ENCODE results near the gene HACE1. TPM values are rescaled to one million over a fixed set of nuclear protein-coding genes. Genes with fewer than 3 reads are reported as not detected.
A peak's percentile ranks its signal among the peaks of the same experiment; 100 is the strongest.

Gene HACE1
- total RNA-seq, 1 donor: 18.0 TPM

DNA sequence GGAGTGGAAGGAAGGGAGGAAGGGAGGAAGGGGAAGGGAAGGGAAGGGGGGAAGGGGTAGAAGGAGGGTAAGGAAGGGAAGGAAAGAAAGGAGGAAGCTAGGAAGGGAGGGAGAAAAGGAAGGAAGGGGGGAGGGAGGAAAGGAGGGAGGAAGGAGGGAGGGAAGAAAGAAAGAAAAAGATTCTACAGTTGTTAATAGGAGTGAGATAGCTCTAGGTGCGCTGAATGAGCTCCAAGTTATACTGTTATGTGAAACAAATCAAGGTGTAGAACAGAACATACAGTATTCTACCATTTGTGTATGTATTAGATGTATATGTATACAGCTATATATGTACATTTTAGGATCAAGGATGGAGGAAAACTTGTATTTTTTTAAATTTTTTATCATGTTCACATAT, 167.7 kb downstream of the HACE1 start:
- DNase-seq (ENCODE audit: low read depth in 2 of 3, low spot score in 2 of 3): no peak

DNA sequence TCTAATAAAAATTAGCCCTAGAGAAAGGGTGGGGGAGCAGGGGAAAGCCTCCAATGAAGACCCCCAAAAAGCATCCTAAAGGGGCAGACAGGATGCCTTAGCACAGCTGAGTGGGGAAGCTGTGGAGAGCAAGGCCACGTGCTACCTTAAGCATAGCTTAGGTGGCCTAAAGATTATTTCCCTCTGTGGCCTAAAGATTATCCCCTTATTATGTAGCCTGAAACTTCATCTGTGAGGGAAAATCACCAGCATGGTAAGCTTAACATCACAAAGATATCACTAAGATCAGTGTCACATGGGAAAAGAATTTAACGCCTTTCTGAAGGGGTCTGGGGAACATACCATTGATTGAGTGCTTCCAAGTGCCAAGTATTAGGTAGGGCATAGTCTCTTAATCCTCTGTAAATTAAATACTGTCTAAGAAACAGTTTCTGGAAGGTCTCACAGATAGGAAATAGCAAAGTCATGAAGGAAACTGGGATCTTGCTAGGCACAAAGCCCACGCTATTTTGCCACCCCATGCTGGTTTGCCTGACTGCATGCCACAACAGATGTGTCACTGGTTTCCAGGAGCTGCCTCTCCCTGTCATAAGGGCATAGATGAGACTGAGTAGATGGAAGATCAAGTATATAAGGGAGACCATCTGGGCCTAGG, 170.0 kb downstream of the HACE1 start:
- DNase-seq (ENCODE audit: low read depth in 2 of 3, low spot score in 2 of 3): no peak

DNA sequence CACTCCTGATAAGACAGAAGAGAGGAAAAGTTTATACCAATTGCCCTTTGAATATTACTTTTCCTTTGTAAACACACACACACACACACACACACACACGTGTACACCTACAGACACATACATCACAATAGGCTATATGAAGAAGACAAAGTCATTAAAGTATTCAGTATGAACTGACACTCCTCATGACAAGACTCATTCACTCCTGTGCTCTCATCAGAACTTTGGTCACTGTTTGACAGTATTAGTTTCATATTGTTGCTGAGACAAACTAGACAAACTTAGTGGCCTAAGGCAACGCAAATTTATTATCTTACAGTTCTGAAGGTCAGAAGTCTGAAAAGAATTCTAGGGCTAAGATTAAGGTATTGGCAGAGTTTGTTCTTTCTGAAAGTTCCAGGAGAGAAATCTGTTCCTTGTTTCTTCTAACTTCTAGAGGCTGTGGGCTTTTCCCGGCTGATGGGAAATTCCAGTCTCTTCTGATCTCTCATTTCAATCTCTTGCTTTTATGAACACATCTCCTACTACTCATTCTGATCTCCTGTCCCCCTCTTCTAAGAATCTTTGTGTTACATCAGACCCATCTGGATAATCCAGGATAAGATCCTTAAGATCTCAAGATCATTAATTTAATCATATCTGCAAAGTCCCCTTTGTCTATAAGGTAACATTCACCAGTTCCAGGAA, 171.3 kb downstream of the HACE1 start:
- no peak for DNase-seq (ENCODE audit: low read depth in 2 of 3, low spot score in 2 of 3)

DNA sequence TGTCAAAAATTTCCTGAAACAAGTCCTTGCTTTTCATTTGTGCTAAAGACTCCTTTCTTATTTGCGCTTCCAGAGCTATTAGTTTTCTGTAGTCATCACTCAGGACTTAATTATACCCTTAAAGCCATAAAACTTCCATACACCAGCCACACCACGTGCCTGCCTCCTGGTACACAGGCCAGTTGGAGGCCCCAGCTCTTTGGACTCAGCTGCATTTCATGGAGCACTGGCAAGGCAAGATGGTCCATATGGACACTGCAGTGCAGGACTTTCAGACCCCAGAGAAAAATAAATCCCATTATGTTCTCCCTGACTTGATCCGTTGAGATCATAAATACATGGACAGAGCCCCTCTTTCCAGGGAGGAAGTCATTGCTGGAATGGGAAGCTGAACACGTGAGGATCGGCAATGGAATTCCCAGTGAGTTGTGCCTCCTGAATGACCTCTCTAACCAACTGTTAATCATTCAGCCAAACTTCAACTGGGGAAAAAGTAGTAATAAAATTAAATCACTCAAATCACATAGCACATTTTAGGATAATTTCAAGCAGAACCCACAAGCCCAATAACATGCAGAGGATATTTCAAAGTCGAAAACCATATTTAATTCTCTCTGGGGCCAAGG, 173.1 kb downstream of the HACE1 start:
- DNase-seq (ENCODE audit: low read depth in 2 of 3, low spot score in 2 of 3): no peak

DNA sequence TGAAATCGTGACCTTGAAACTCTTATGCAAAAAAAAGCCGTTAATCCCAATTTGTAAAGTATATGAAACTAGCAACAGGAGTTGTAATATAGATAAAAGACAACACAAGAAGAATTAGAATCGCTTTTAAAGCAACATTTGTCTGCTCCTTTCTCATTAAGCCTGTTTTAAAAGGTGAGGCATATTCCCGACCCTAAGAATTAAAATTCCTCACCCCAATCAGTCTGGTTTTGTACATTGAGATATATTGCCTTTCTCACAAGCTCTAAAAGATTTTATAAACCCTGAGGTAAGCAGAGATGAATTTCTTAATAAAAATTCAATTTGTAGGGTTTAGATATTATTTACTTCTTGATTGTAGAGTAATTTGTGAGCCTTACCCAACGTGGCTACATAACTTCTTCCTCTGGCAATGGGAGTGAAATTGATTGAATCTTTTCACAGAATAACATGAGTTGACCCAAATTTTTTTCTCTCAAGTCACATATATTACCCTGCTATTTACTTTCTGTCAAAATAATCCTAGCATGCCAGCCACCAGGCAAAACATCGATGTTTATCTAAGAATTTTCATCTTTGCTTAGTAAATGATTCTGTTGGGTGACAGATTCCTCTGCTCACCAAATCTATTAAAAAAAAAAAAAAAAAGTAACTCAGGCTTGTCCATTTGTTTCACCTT, 173.7 kb downstream of the HACE1 start:
- DNase-seq (ENCODE audit: low read depth in 2 of 3, low spot score in 2 of 3): no peak

DNA sequence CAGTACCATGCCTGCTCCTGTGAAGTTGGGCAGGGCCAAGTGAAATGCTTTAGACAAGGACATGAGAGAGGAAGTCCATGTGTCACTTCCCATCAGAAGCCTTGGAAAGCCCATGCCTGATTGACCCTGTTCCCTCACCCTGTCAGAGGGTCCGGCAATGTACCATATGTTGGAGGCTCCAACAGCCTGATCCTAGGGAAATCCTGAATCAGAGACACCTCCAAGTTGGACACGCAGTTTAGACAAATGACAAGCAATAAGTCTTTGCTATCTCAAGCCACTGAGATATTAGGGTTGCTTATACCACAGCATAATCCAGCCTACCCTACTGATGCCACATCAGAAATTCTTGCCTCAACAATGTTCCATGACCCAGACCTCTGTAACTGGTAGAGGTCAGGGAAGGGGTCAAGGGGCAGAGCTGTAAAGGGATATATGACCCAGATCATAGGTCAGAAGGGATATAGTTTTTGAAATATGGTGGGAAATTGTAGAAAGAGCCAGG, 174.8 kb downstream of the HACE1 start:
- no peak for DNase-seq (ENCODE audit: low read depth in 2 of 3, low spot score in 2 of 3)

DNA sequence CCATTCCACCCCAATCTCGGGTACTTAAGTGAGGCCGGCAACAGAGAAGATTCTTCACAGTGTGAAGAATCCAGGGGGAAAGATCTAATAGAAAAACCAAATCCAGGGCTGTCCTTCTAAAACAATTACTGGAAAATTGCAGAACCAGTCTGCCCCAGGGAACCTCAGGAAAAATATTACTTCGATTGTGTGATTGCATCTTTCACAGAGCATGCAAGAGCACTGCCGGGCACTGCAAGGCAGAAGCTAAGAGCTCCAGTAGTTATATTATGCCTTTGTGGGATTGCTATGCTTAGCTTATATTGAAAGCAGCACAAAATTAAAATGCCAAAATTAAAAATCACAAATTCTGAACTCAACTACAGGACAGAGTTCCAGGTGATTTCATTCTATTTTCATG, 175.9 kb downstream of the HACE1 start:
- no peak for DNase-seq (ENCODE audit: low read depth in 2 of 3, low spot score in 2 of 3)

DNA sequence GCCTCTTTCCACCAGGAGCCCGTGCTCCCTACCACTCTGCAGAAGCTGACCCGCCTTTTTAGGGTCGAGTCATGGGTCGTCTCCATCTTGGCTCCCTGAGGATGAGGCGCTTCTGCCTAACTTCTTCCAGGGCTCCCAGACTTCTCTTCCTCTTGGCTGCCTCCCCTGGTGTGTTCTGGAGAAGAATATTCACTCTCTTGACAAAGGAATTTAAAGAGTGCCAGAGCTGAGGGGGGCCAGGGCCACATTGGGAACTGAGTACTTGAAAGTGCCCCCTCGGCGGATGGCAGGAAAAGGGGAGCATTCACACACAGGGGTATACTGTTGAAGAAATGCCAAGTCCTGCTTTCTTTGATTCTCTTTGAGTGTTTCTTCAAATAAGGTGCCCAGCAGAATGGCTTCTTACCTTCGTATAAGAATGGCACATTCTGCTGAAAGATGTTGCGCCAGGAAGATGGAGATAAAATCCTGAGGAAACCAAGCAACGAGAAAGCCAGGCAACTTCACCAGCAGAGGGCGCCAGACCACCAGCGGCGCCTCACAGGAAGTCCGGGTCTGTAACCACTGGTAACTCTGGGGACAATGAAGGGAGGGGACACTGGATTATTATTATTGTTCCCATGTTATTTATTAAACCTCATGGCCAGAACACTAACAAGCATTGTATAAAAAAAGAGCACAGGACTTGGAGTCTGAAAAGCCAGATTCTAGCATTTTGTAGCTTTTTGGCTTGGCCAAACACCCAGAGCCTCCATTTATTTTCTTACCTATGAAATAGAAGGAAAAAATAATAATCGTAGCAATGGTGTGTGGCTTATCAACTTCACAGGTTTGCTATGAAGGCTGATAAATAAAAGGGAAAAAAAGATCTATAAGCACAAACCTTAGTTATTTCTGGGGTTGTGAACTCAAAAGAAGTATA, 176.7 kb downstream of the HACE1 start:
- peak; percentile 56 to 63 (median 58) for DNase-seq (ENCODE audit: low read depth in 2 of 3, low spot score in 2 of 3)

DNA sequence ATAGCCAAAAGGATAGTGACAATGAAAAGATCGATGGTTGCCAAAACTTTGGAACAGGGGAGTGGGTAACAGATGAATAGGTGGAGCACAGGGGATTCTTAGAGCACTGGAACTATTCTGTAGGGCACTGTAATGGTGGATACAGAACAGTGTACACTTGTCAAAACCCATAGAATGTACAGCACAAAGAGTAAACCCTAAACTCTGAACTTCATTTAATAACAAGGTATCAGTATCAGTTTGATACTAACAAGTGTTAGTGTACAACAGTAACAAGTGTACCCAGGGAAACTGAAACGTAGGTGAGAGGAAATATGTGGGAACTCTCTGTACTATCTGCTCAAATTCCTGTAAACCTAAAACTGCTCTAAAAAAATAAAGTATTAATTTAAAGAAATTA, 179.2 kb downstream of the HACE1 start:
- DNase-seq (ENCODE audit: low read depth in 2 of 3, low spot score in 2 of 3): no peak

DNA sequence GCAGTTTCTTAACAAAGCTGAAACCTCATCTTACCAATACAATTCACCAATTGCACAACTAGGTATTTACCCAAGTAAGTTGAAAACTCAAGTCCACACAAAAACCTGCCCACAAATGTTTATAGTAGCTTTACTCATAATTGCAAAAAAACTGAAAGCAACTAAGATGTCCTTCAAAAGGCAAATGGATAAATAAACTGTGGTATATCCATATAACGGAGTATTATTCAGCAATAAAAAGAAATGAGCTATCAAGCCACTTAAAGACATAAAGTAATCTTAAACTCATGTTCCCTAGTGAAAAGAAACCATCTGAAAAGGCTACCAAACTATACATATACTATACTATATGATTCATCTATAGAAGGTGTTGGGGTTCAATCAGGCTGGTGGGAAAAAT, 179.7 kb downstream of the HACE1 start:
- DNase-seq (ENCODE audit: low read depth in 2 of 3, low spot score in 2 of 3): no peak

Small RNAs within 50 kb of the gene (small RNA-seq; reads per million reads assigned to genes)
- not detected for gene RNU6-897P

Other genes starting within 250 kb of the HACE1 start
- not detected for gene LIN28B, start 97.2 kb upstream of the HACE1 start, total RNA-seq

Measured in hematopoietic multipotent progenitor cell (in vitro differentiated cells).